Liver (tissue), 9 donors: ENCODE results near the gene ODC1. TPM values are rescaled to one million over a fixed set of nuclear protein-coding genes. Genes with fewer than 3 reads are reported as not detected.

ENCODE experiments used
- DNase-seq: peaks from one replicate; pipeline ENCODE4 v3.0.0-alpha.2; 2017; ENCODE audit warnings: low spot score
- H3K27ac ChIP-seq, 2 donors: one replicate each; pipeline ENCODE4 v1.7.0; 2013; ENCODE audit warnings: inconsistent platforms in 2 of 2, low read length in 2 of 2, control low read depth in 1 of 2, low read depth in 1 of 2, mild to moderate bottlenecking in 1 of 2
- H3K27me3 ChIP-seq, 4 donors: one replicate each; pipeline versions ENCODE4 v1.6.1 to v1.7.0; 2013; ENCODE audit warnings: low read length in 3 of 4, inconsistent platforms in 1 of 4, mild to moderate bottlenecking in 1 of 4, moderate library complexity in 1 of 4; ENCODE audit not compliant: control insufficient read depth in 4 of 4, insufficient read depth in 4 of 4
- H3K36me3 ChIP-seq, 4 donors: one replicate each; pipeline versions ENCODE4 v1.6.1 to v1.7.0; 2013; ENCODE audit warnings: low read length in 3 of 4, mild to moderate bottlenecking in 3 of 4, low read depth in 1 of 4, moderate library complexity in 1 of 4; ENCODE audit not compliant: control insufficient read depth in 4 of 4, insufficient read depth in 3 of 4
- H3K4me1 ChIP-seq, 4 donors: one replicate each; pipeline versions ENCODE4 v1.6.1 to v1.7.0; 2013; ENCODE audit warnings: low read length in 3 of 4, mild to moderate bottlenecking in 3 of 4, moderate library complexity in 1 of 4; ENCODE audit not compliant: control insufficient read depth in 4 of 4, insufficient read depth in 4 of 4
- H3K4me3 ChIP-seq, 3 donors: one replicate each; pipeline versions ENCODE4 v1.6.1 to v1.7.0; 2013; ENCODE audit warnings: low read length in 3 of 3, control low read depth in 1 of 3, low read depth in 1 of 3, mild to moderate bottlenecking in 1 of 3
- H3K9ac ChIP-seq, 2 donors: one replicate each; pipeline ENCODE4 v1.7.0; 2013; ENCODE audit warnings: low read length in 2 of 2, mild to moderate bottlenecking in 2 of 2, moderate library complexity in 2 of 2, control low read depth in 1 of 2, low read depth in 1 of 2
- H3K9me3 ChIP-seq, 4 donors: one replicate each; pipeline versions ENCODE4 v1.6.1 to v1.7.0; 2013; ENCODE audit warnings: low read length in 3 of 4; ENCODE audit not compliant: control insufficient read depth in 4 of 4
- CTCF ChIP-seq: fragments of 150-350 bp; IDR thresholded peaks from 2 replicates; pipeline ENCODE4 v1.5.1; 2017; ENCODE audit warnings: improper control_type of control experiment, low read depth, low read length; ENCODE audit not compliant: missing input control
- EGR1 ChIP-seq, 2 donors: IDR thresholded peaks; 2 replicates each; pipeline ENCODE4 v1.6.1; 2016 to 2018; ENCODE audit warnings: antibody characterized with exemption in 2 of 2, low read depth in 2 of 2
- FOXA1 ChIP-seq: IDR thresholded peaks from 2 replicates; pipeline ENCODE4 v1.6.1; 2016; ENCODE audit warnings: antibody characterized with exemption
- FOXA2 ChIP-seq: IDR thresholded peaks from 2 replicates; pipeline ENCODE4 v1.6.1; 2016; ENCODE audit warnings: antibody characterized with exemption
- GABPA ChIP-seq, 2 donors: IDR thresholded peaks in 1 of 2; conservative IDR thresholded peaks in 1 of 2; 2 replicates each; pipeline ENCODE4 v1.6.1; 2016; ENCODE audit warnings: antibody characterized with exemption in 2 of 2, mild to moderate bottlenecking in 1 of 2, moderate library complexity in 1 of 2
- HNF4A ChIP-seq, 2 donors: conservative IDR thresholded peaks; 2 replicates each; pipeline ENCODE4 v1.6.1; 2016; ENCODE audit warnings: antibody characterized with exemption in 2 of 2, mild to moderate bottlenecking in 2 of 2
- JUND ChIP-seq, 2 donors: IDR thresholded peaks; 2 replicates each; pipeline ENCODE4 v1.6.1; 2016; ENCODE audit warnings: antibody characterized with exemption in 2 of 2
- NR2F2 ChIP-seq: IDR thresholded peaks from 2 replicates; pipeline ENCODE4 v1.6.1; 2016; ENCODE audit warnings: antibody characterized with exemption
- RAD21 ChIP-seq, 2 donors: IDR thresholded peaks; 2 replicates each; pipeline ENCODE4 v1.6.1; 2016; ENCODE audit warnings: antibody characterized with exemption in 2 of 2, mild to moderate bottlenecking in 2 of 2
- RXRA ChIP-seq, 2 donors: IDR thresholded peaks; 2 replicates each; pipeline ENCODE4 v1.6.1; 2017 to 2018; ENCODE audit warnings: antibody characterized with exemption in 2 of 2, mild to moderate bottlenecking in 1 of 2
- TAF1 ChIP-seq: conservative IDR thresholded peaks from 2 replicates; pipeline ENCODE4 v1.6.1; 2016; ENCODE audit warnings: antibody characterized with exemption, mild to moderate bottlenecking
- YY1 ChIP-seq: IDR thresholded peaks from 2 replicates; pipeline ENCODE4 v1.6.1; 2016; ENCODE audit warnings: antibody characterized with exemption, mild to moderate bottlenecking
- WGBS: extraction: QIAGEN DNeasy Blood & Tissue Kit; methylation state at CpG from one replicate; pipeline ENCODE4 v1.1.7; 2013; 5-methylcytosine and 5-hydroxymethylcytosine counted together
- polyA plus RNA-seq, 2 donors: library from polyadenylated mRNA; stranded (reverse) in 1 of 2; unstranded in 1 of 2; fragments of 200-250 nt in 1 of 2; fragments of >200 nt in 1 of 2; fragmentation: Nextera tagmentation in 1 of 2; extraction: Ambion mirVana in 1 of 2; gene quantifications; one replicate each; pipeline versions ENCODE4 v1.2.1 to v1.2.3, GENCODE V29; 2013 to 2015
- total RNA-seq, 2 donors: library from RNA; depleted of rRNA; stranded (reverse); fragments of >200 nt; gene quantifications; one replicate each; pipeline ENCODE4 v1.2.3, GENCODE V29; 2014
- TF ChIP-seq, protein P1 (sequence below): IDR thresholded peaks from 2 replicates; pipeline ENCODE4 v1.6.1; 2016; ENCODE audit warnings: antibody characterized with exemption
- TF ChIP-seq, protein P2 (sequence below): IDR thresholded peaks from 2 replicates; pipeline ENCODE4 v1.6.1; 2016; ENCODE audit warnings: antibody characterized with exemption, mild to moderate bottlenecking
- TF ChIP-seq, protein P3 (sequence below): IDR thresholded peaks from 2 replicates; pipeline ENCODE4 v1.6.1; 2016; ENCODE audit warnings: antibody characterized with exemption
- TF ChIP-seq, protein P4 (sequence below): IDR thresholded peaks from 2 replicates; pipeline ENCODE4 v1.6.1; 2016; ENCODE audit warnings: antibody characterized with exemption
- donor health status: healthy.
- donor health status: healthy.
- donor health status: healthy.
- donor health status: healthy.
- donor health status: healthy.

Gene ODC1
- total and polyA plus RNA-seq, 4 donors: 8.3 to 75.8 (median 48.1) TPM

DNA sequence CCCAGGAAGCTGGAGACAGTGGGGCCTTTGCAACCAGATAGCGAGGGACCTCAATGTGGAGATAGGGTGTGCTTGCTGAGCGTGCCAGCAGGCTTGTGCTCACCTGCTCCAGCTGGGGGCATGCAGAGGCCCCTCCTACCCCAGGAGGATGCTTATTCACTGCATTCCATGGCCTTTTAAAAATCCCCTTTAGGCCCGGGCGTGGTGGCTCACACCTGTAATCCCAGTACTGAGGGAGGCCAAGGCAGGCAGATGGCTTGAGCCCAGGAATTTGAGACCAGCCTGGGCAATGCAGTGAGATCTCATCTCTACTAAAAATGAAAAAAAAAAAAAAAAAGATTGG is 54.5 kb downstream of the ODC1 start:
- Histone ChIP-seq H3K9ac (no peak overlapping the region), H3K4me1 (peaks cover 8 to 16% (median 12%) of the 10 kb centered on the region in 4 donors), H3K9me3 (no peaks in the 10 kb centered on the region), H3K27ac (peak overlapping the region in 1 of 2 donors; percentile 50), H3K4me3 (no peak overlapping the region), H3K27me3 (no peaks in the 10 kb centered on the region), H3K36me3 (peaks cover 0 to 4% (median 1%) of the 10 kb centered on the region in 4 donors)
- WGBS: 85% methylated on average over 4 of the region's 4 CpGs
- TF ChIP-seq FOXA1 (no peak), GABPA (IDR thresholded peaks at IDR 0.05 in 1 of 2, conservative IDR thresholded peaks at IDR 0.05 in 1 of 2) (no peak), FOXA2 (no peak), RAD21 (IDR thresholded peaks at IDR 0.05) (no peak), CTCF (no peak), EGR1 (IDR thresholded peaks at IDR 0.05; ENCODE audit: low read depth in 2 of 2) (no peak), YY1 (no peak), HNF4A (conservative IDR thresholded peaks at IDR 0.05) (no peak), JUND (IDR thresholded peaks at IDR 0.05) (no peak), TAF1 (no peak)
- TF ChIP-seq, protein P1, sequence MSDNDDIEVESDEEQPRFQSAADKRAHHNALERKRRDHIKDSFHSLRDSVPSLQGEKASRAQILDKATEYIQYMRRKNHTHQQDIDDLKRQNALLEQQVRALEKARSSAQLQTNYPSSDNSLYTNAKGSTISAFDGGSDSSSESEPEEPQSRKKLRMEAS: no peak
- TF ChIP-seq, protein P2, sequence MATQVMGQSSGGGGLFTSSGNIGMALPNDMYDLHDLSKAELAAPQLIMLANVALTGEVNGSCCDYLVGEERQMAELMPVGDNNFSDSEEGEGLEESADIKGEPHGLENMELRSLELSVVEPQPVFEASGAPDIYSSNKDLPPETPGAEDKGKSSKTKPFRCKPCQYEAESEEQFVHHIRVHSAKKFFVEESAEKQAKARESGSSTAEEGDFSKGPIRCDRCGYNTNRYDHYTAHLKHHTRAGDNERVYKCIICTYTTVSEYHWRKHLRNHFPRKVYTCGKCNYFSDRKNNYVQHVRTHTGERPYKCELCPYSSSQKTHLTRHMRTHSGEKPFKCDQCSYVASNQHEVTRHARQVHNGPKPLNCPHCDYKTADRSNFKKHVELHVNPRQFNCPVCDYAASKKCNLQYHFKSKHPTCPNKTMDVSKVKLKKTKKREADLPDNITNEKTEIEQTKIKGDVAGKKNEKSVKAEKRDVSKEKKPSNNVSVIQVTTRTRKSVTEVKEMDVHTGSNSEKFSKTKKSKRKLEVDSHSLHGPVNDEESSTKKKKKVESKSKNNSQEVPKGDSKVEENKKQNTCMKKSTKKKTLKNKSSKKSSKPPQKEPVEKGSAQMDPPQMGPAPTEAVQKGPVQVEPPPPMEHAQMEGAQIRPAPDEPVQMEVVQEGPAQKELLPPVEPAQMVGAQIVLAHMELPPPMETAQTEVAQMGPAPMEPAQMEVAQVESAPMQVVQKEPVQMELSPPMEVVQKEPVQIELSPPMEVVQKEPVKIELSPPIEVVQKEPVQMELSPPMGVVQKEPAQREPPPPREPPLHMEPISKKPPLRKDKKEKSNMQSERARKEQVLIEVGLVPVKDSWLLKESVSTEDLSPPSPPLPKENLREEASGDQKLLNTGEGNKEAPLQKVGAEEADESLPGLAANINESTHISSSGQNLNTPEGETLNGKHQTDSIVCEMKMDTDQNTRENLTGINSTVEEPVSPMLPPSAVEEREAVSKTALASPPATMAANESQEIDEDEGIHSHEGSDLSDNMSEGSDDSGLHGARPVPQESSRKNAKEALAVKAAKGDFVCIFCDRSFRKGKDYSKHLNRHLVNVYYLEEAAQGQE: no peak
- TF ChIP-seq, protein P3, sequence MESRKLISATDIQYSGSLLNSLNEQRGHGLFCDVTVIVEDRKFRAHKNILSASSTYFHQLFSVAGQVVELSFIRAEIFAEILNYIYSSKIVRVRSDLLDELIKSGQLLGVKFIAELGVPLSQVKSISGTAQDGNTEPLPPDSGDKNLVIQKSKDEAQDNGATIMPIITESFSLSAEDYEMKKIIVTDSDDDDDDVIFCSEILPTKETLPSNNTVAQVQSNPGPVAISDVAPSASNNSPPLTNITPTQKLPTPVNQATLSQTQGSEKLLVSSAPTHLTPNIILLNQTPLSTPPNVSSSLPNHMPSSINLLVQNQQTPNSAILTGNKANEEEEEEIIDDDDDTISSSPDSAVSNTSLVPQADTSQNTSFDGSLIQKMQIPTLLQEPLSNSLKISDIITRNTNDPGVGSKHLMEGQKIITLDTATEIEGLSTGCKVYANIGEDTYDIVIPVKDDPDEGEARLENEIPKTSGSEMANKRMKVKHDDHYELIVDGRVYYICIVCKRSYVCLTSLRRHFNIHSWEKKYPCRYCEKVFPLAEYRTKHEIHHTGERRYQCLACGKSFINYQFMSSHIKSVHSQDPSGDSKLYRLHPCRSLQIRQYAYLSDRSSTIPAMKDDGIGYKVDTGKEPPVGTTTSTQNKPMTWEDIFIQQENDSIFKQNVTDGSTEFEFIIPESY: no peak
- TF ChIP-seq, protein P4, sequence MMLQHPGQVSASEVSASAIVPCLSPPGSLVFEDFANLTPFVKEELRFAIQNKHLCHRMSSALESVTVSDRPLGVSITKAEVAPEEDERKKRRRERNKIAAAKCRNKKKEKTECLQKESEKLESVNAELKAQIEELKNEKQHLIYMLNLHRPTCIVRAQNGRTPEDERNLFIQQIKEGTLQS: no peak
- no peak for DNase-seq

DNA sequence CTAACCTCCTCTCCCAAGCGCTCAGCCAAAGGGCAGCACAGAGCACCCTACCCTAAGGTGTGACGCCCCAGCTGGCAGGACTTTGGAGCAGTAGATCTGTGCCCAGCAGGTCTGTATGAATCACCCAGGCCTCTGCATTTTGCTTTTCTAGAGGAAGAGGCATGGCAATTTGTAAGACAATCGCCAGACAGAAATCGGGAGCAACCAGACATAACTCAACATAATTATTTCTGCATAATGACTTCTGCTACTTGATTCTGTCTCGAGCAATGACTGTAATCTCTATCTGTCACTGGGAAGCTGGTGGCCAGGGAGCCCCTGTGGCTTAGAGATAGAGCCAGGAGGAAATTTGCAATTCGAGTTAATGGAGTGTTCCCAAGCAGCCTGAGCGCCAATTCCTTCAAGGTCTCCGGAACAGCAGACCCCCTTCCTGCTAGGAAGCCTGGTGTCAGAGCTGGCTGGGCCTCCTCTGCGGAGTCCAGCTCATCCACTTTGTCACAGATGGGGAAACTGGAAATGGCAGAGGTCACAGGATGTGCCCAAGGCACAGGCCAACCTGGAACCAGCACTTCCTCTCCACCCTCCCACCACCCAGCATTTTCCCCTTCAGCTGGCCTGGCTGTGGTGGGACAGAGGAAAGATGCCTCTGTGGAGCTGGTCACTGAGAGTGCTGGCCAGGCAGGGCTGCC is 55.0 kb downstream of the ODC1 start:
- peaks cover 0 to 4% (median 1%) of the 10 kb centered on the region in 4 donors for H3K36me3 ChIP-seq

More for the DNA sequence above, 55.0 kb downstream of the ODC1 start:
- 81% methylated on average over 9 of the region's 9 CpGs for WGBS
- TF ChIP-seq FOXA1 (no peak), HNF4A (conservative IDR thresholded peaks at IDR 0.05) (no peak), TAF1 (no peak), NR2F2 (peak; percentile 32), JUND (IDR thresholded peaks at IDR 0.05) (no peak), RXRA (IDR thresholded peaks at IDR 0.05) (no peak)
- TF ChIP-seq, protein P1: no peak
- Histone ChIP-seq H3K9ac (no peak overlapping the region), H3K27ac (peak overlapping the region in 1 of 2 donors; percentile 50), H3K9me3 (no peaks in the 10 kb centered on the region), H3K27me3 (no peaks in the 10 kb centered on the region), H3K4me3 (no peak overlapping the region), H3K4me1 (peaks cover 8 to 16% (median 12%) of the 10 kb centered on the region in 4 donors)
- DNase-seq: no peak
